Nephron progenitor cell (in vitro differentiated cells): ENCODE results near the gene PTPRK.

Experiments used
- DNase-seq: peaks from one replicate; pipeline ENCODE4 v3.0.0; 2021
- H3K27ac Mint-ChIP-seq: 2 replicates; pipeline ENCODE4 v1.8.0; 2021; ENCODE audit warnings: mild to moderate bottlenecking, moderate library complexity, mixed read lengths
- H3K27me3 Mint-ChIP-seq: 2 replicates; pipeline ENCODE4 v1.8.0; 2021; ENCODE audit warnings: mild to moderate bottlenecking, low read depth, mixed read lengths; ENCODE audit not compliant: poor library complexity
- H3K36me3 Mint-ChIP-seq: 2 replicates; pipeline ENCODE4 v1.8.0; 2021; ENCODE audit warnings: low read depth, mixed read lengths
- H3K4me1 Mint-ChIP-seq: 2 replicates; pipeline ENCODE4 v1.8.0; 2021; ENCODE audit warnings: mixed read lengths
- H3K4me3 Mint-ChIP-seq: 2 replicates; pipeline ENCODE4 v1.8.0; 2021; ENCODE audit warnings: mild to moderate bottlenecking, moderate library complexity, mixed read lengths
- H3K9me3 Mint-ChIP-seq: 2 replicates; pipeline ENCODE4 v1.8.0; 2021; ENCODE audit warnings: mild to moderate bottlenecking, moderate library complexity, mixed read lengths
- TF ChIP-seq, protein P1 (sequence below): fragments of 200-600 bp; sonication (generic); IDR thresholded peaks from 2 replicates; pipeline ENCODE4 v1.5.0; 2021; ENCODE audit warnings: antibody characterized with exemption

PTPRK gene

GRCh38 chr6:128249429-128249828 is 271.0 kb downstream of the PTPRK start:
- Mint-ChIP-seq H3K27me3 (no peaks in the 10 kb centered on the region), H3K9me3 (no peaks in the 10 kb centered on the region), H3K36me3 (no peaks in the 10 kb centered on the region), H3K4me1 (peaks cover 9% of the 10 kb centered on the region), H3K27ac (no peak overlapping the region), H3K4me3 (no peak overlapping the region)
- DNase-seq, result no peak
- TF ChIP-seq, protein P1, sequence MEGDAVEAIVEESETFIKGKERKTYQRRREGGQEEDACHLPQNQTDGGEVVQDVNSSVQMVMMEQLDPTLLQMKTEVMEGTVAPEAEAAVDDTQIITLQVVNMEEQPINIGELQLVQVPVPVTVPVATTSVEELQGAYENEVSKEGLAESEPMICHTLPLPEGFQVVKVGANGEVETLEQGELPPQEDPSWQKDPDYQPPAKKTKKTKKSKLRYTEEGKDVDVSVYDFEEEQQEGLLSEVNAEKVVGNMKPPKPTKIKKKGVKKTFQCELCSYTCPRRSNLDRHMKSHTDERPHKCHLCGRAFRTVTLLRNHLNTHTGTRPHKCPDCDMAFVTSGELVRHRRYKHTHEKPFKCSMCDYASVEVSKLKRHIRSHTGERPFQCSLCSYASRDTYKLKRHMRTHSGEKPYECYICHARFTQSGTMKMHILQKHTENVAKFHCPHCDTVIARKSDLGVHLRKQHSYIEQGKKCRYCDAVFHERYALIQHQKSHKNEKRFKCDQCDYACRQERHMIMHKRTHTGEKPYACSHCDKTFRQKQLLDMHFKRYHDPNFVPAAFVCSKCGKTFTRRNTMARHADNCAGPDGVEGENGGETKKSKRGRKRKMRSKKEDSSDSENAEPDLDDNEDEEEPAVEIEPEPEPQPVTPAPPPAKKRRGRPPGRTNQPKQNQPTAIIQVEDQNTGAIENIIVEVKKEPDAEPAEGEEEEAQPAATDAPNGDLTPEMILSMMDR, result no peak

DNA sequence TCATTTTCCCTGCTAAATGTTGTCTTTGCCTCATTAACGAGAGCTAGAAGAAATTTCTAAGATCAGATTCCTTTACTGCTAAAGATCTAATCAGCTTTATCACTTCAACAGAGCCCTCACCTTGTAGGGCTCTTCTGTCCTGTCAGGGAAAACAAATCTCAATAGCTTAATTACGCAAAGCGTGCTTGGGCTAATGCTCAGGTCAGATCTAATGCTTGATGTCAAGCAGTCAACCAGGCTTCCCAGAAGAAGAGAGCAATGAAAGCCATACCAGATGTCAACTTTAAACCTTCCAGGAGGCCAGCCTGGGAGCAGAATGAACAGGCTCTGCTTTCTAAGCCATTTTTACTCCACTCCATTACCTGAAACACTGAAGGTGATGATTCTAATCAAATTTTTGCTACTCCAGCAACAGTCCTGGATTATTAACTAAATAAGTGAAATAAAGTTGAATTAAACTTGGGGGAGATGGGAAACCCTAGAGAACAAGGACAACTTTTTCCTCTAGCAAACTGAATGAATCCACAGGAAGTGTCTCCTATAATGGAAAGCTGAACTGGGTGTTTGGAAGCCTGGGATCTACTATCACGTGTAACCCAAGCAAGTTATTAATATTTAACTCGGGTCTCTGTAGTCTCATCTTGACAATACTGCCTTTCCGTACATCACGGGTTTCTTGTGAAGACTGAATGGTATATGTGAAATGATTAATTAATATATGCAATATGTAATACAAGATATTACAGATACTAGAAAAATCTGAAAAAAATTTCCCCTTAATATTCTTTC is 273.7 kb downstream of the PTPRK start:
- no peak for DNase-seq
- Mint-ChIP-seq H3K27me3 (no peaks in the 10 kb centered on the region), H3K4me3 (no peak overlapping the region), H3K9me3 (no peaks in the 10 kb centered on the region), H3K27ac (peak overlapping the region; percentile 78), H3K4me1 (peaks cover 9% of the 10 kb centered on the region), H3K36me3 (no peaks in the 10 kb centered on the region)
- TF ChIP-seq, protein P1, result no peak

- Mint-ChIP-seq H3K27ac (no peak overlapping the region), H3K36me3 (no peaks in the 10 kb centered on the region), H3K9me3 (no peaks in the 10 kb centered on the region), H3K4me1 (peaks cover 14% of the 10 kb centered on the region), H3K4me3 (no peak overlapping the region), H3K27me3 (no peaks in the 10 kb centered on the region)
- TF ChIP-seq, protein P1, result no peak
- DNase-seq, result no peak
These were observed 275.5 kb downstream of the PTPRK start for GRCh38 chr6:128244751-128245405.

DNA sequence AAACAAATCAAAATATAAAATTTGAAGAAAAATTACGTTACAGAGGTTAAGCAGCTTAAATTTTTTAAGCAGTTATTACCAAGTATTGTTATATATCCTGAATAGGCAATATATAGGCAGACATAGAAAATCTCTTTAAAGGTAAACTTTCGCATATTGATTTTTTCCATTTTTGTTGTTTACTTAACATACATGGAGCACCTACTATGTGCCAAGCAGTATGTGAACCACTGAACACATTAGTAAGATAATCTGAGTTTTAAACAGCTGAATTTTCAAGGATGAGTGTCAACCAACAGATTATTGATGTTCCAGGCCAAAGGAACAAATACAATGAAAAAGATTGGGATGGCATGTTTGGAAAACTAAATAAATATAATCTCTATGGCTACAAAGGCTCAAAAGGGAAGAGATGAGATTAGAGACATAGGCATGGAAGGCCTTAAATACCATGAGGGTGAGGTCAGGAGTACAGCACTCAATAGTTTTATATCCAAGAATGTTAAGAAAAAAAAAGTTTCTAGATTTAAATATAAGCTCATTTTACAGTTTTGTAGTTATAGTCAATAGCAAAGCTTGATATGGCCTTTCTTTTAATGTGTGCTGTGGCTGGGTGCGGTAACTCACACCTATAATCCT is 277.5 kb downstream of the PTPRK start:
- no peak overlapping the region for H3K4me3 Mint-ChIP-seq

GRCh38 chr6:128241216-128241615 is 279.2 kb downstream of the PTPRK start:
- peaks cover 6% of the 10 kb centered on the region for H3K4me1 Mint-ChIP-seq
- H3K27ac Mint-ChIP-seq, result no peak overlapping the region

More for the DNA sequence above, 277.5 kb downstream of the PTPRK start:
- TF ChIP-seq, protein P1, result no peak
- Mint-ChIP-seq H3K9me3 (no peaks in the 10 kb centered on the region), H3K27me3 (no peaks in the 10 kb centered on the region), H3K27ac (no peak overlapping the region), H3K36me3 (no peaks in the 10 kb centered on the region), H3K4me1 (peaks cover 14% of the 10 kb centered on the region)
- no peak for DNase-seq

More at GRCh38 chr6:128241216-128241615, 279.2 kb downstream of the PTPRK start:
- Mint-ChIP-seq H3K27me3 (no peaks in the 10 kb centered on the region), H3K36me3 (no peaks in the 10 kb centered on the region), H3K9me3 (no peaks in the 10 kb centered on the region), H3K4me3 (no peak overlapping the region)
- TF ChIP-seq, protein P1, result no peak
- no peak for DNase-seq
